Hepatocyte (in vitro differentiated cells): ENCODE data around the gene ERBB2.

Experiments used
- EZH2 ChIP-seq: fragments of 200-600 bp; sonication (generic); IDR thresholded peaks from 2 replicates; pipeline ENCODE4 v1.6.1; 2016; ENCODE audit warnings: antibody characterized with exemption, mild to moderate bottlenecking, borderline replicate concordance
- EZH2phosphoT487 ChIP-seq: fragments of 200-600 bp; sonication (generic); IDR thresholded peaks from one replicate; pipeline ENCODE4 v1.6.1; 2018; ENCODE audit warnings: antibody characterized with exemption, mild to moderate bottlenecking, low read depth, moderate library complexity; ENCODE audit not compliant: unreplicated experiment, severe bottlenecking
- TF ChIP-seq, protein P1 (sequence below): fragments of 200-600 bp; sonication (generic); IDR thresholded peaks from 2 replicates; pipeline ENCODE4 v1.5.1; 2016; ENCODE audit warnings: antibody characterized with exemption, mild to moderate bottlenecking; ENCODE audit not compliant: poor library complexity

DNA sequence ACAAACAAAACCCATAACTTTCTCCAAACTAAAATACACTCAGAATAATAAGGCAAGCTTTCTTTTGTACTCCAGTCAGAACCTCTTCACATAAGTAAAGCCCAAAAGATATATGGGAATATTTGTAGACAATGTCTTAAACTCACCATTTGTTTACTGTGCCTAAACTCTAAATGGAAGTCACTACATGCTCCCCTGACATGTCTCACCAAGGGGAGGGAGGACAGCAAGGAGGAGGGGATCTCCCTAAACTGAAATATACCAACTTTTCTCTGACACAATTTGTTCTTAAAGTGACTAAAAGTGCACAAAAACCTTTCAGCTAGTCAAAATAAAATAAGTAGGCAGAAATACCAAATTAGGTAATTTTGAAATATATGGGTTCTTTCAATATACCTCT is 76.4 kb downstream of the ERBB2 start:
- TF ChIP-seq, protein P1, sequence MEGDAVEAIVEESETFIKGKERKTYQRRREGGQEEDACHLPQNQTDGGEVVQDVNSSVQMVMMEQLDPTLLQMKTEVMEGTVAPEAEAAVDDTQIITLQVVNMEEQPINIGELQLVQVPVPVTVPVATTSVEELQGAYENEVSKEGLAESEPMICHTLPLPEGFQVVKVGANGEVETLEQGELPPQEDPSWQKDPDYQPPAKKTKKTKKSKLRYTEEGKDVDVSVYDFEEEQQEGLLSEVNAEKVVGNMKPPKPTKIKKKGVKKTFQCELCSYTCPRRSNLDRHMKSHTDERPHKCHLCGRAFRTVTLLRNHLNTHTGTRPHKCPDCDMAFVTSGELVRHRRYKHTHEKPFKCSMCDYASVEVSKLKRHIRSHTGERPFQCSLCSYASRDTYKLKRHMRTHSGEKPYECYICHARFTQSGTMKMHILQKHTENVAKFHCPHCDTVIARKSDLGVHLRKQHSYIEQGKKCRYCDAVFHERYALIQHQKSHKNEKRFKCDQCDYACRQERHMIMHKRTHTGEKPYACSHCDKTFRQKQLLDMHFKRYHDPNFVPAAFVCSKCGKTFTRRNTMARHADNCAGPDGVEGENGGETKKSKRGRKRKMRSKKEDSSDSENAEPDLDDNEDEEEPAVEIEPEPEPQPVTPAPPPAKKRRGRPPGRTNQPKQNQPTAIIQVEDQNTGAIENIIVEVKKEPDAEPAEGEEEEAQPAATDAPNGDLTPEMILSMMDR = no peak
- no peak for TF ChIP-seq EZH2
- TF ChIP-seq EZH2phosphoT487 = no peak
